Chondrocyte (in vitro differentiated cells): ENCODE results near the gene RPL11. TPM values are rescaled to one million over a fixed set of nuclear protein-coding genes. Genes with fewer than 3 reads are reported as not detected.

Source experiments
- DNase-seq: peaks from one replicate; pipeline ENCODE4 v3.0.0; 2021; ENCODE audit warnings: mixed read lengths, low spot score
- H3K27ac Mint-ChIP-seq: one replicate; pipeline ENCODE4 v1.8.0; 2021; ENCODE audit warnings: mild to moderate bottlenecking, moderate library complexity, mixed read lengths; ENCODE audit not compliant: unreplicated experiment
- H3K27me3 Mint-ChIP-seq: 2 replicates; pipeline ENCODE4 v1.8.0; 2021; ENCODE audit warnings: low read depth, mixed read lengths
- H3K36me3 Mint-ChIP-seq: 2 replicates; pipeline ENCODE4 v1.8.0; 2021; ENCODE audit warnings: low read depth, mixed read lengths
- H3K4me1 Mint-ChIP-seq: 2 replicates; pipeline ENCODE4 v1.8.0; 2021; ENCODE audit warnings: low read depth, mild to moderate bottlenecking, mixed read lengths
- H3K4me3 Mint-ChIP-seq: one replicate; pipeline ENCODE4 v1.8.0; 2021; ENCODE audit warnings: mild to moderate bottlenecking, moderate library complexity, mixed read lengths; ENCODE audit not compliant: unreplicated experiment
- H3K9me3 Mint-ChIP-seq: 2 replicates; pipeline ENCODE4 v1.8.0; 2021; ENCODE audit warnings: low read depth, mixed read lengths
- CTCF ChIP-seq: fragments of 200-600 bp; sonication (generic); IDR thresholded peaks from 2 replicates; pipeline ENCODE4 v1.5.0; 2021; ENCODE audit warnings: antibody characterized with exemption, mild to moderate bottlenecking, moderate library complexity
- total RNA-seq: library from RNA; stranded (reverse); gene quantifications from 3 replicates; pipeline ENCODE4 v1.2.1, GENCODE V29; 2021

Gene RPL11
- total RNA-seq, 1 donor from 2014 or later: 485 TPM

DNA sequence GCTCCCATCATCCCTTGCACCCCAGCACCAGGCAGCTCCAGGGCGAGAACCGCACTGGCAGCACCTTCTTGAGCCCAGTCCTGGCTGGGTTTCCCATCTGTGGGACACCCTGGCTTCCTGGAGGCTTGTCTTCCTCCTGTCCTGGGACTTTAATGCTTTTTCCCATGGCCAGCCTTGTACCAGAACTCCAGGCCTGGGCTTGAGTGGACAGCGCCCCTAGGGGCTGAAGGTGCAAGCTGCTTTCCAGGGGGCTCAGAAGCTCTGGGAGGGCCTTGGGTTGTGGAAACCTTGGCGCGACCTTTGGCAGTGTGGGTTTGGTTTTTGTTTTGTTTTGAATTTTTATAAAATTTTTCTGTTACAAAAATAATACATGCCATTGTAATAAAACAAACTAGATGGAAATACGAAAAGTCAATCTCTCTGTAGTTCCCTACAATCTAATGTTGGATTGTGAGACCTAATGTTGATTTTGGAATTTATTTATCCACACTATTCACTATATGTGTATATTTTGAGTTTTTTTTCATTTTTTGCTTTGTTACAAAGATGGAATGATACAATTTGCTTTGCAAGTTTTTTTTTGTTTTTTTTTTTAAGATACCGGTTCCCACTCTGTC is 33.8 kb upstream of the RPL11 start:
- Mint-ChIP-seq H3K4me3 (no peak overlapping the region), H3K27me3 (peaks cover 14% of the 10 kb centered on the region), H3K27ac (no peak overlapping the region), H3K4me1 (peaks cover 2% of the 10 kb centered on the region), H3K9me3 (no peaks in the 10 kb centered on the region), H3K36me3 (no peaks in the 10 kb centered on the region)
- TF ChIP-seq CTCF: peak; percentile 91
- DNase-seq: no peak

DNA sequence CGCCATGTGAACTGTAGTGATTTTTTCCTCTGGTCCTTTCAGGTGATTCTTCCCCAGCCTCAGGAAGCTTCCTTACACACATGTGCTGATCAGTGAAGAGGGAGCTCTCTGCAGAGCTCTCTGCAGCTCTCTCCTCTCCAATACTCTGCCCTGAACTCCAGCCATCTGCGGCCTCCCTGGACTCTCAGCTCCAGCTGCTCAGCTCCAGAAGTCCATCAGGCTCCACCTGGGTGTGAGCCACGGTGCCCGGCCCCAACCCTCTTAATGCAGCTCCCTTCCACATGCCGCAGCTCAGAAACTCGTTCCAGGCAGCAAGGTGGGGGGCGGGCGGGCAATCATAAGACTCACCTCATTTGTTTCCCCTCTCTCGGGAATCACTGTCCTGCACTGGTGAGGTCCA is 30.9 kb upstream of the RPL11 start:
- Mint-ChIP-seq H3K27me3 (peaks cover 3% of the 10 kb centered on the region), H3K36me3 (no peaks in the 10 kb centered on the region), H3K27ac (no peak overlapping the region), H3K4me1 (peaks cover 2% of the 10 kb centered on the region), H3K4me3 (no peak overlapping the region), H3K9me3 (no peaks in the 10 kb centered on the region)
- no peak for TF ChIP-seq CTCF
- no peak for DNase-seq

DNA sequence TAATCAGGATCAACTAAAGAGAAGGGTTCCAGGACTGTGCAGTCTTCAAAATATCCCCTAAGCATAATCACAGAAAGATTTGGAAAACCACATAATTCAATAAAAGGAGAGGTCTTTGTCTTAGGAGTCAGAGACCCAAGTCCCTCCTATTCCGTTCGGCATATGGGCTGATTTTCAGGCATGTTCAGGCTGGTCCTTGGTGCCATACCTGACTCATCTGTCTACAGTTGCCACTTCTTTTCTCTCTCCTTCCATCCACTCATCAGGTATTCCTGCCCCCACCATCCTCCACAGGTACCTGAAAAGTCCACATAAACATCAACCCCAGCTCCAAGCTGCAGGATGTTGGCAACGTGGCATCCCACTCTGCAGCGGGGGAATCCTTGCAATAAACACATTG is 29.7 kb upstream of the RPL11 start:
- no peaks in the 10 kb centered on the region for H3K9me3 Mint-ChIP-seq
- H3K4me1 Mint-ChIP-seq: peaks cover 2% of the 10 kb centered on the region
- no peak for DNase-seq
- H3K27ac Mint-ChIP-seq: no peak overlapping the region
- H3K27me3 Mint-ChIP-seq: peaks cover 3% of the 10 kb centered on the region
- H3K4me3 Mint-ChIP-seq: no peak overlapping the region
- H3K36me3 Mint-ChIP-seq: no peaks in the 10 kb centered on the region
- TF ChIP-seq CTCF: no peak

DNA sequence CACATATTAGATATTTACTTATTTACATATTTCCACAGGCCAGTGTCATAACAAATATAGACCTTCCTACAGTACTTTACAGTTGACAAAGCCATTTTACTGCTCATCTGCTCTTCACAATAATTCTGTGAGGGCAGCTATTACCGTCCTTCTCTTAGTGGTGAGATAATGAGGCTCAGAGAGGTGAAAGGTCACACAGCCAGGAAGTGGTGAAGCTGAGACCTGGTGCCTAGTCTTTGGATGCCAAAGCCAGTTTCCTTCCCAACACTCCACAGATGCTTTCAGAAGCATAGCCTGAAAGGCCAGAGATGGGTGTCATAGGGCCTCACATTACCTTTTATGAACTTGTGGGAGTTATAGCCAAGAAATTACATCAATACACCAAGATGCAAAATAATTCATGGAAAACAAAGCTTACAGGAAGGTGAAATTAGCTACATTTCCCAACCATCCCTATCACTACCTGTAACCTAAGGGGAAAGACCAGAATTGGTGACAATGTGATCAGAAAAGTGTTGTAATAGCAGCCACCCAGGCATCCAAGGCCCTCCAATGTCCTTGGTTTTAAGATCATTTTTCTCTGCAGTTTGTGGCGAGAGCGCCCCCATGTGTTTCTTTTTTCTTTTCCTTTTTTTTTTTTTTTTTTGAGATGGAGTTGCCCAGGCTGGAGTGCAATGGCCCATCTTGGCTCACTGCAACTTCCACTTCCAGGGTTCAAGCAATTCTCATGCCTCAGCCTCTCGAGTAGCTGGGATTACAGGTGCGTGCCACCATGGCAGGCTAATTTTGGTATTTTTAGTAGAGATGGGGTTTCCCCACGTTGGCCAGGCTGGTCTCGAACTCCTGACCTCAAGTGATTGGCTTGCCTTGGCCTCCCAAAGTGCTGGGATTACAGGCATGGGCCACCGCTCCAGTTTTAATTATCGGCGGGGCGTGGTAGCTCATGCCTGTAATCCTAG is 26.5 kb upstream of the RPL11 start:
- no peaks in the 10 kb centered on the region for H3K36me3 Mint-ChIP-seq

More for the DNA sequence above, 26.5 kb upstream of the RPL11 start:
- no peak for DNase-seq
- peaks cover 2% of the 10 kb centered on the region for H3K27me3 Mint-ChIP-seq
- H3K4me3 Mint-ChIP-seq: no peak overlapping the region
- peak; percentile 73 for TF ChIP-seq CTCF
- H3K4me1 Mint-ChIP-seq: no peaks in the 10 kb centered on the region
- H3K9me3 Mint-ChIP-seq: no peaks in the 10 kb centered on the region
- H3K27ac Mint-ChIP-seq: no peak overlapping the region
